NCI-H446 (cell line): Measurements from ENCODE around the gene TIPIN.
"Not testable (repeated sequence)": the region's sequence is repeated elsewhere in the genome, so short reads cannot be mapped to it uniquely, and the experiment has no call there.

Source experiments
- DNase-seq, 2 experiments: peaks; one replicate each; lab custom pipeline; 2025; lab: John Stamatoyannopoulos, UW

The TIPIN gene, protein sequence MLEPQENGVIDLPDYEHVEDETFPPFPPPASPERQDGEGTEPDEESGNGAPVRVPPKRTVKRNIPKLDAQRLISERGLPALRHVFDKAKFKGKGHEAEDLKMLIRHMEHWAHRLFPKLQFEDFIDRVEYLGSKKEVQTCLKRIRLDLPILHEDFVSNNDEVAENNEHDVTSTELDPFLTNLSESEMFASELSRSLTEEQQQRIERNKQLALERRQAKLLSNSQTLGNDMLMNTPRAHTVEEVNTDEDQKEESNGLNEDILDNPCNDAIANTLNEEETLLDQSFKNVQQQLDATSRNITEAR

DNA sequence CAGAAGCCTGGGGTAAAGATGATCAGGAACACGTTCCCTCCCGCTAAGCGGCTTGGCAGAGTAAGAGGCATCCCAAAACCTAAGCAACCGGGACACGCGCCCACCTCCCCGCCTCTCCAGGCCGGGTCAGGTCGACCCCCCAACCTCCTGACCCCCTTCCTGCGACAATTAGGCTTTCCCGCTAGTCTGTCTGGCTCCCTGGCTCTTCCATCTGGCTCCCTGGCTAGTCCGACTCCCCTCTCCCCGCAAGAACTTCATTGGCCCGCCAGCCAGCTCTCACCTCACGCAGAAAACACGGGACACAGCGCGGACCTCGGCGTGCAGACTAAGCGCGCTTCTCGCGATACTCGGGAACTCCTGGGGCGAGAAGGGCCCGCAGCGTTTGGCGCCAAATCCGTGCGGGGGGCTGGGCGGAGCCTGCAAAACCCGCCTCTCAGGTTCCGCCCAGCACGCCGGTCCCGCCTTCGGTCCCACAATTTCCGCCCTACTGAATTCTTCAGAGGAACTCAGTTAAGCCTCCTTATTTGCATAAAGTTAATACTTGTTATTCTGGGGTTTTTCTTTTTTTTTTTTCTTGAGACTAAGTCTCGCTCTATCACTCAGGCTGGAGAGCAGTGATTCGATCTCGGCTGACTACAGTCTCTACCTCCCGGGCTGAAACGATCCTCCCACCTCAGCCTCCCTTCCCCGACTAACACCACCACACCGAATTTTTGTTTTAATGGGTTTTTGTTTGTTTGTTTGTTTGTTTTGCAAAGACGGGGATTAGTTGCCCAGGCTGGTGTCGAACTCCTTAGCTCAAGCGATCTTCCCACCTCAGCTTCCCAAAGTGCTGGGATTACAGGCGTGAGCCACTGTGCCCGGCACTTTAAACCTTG lies at the start of gene TIPIN:
Gene TIPIN, minus strand, starts transcription at position 327 of the 878 bp plus-strand sequence. CDS start 3,738 bp downstream, outside the sequence.
- peak; percentile 89 to 97 for DNase-seq

DNA sequence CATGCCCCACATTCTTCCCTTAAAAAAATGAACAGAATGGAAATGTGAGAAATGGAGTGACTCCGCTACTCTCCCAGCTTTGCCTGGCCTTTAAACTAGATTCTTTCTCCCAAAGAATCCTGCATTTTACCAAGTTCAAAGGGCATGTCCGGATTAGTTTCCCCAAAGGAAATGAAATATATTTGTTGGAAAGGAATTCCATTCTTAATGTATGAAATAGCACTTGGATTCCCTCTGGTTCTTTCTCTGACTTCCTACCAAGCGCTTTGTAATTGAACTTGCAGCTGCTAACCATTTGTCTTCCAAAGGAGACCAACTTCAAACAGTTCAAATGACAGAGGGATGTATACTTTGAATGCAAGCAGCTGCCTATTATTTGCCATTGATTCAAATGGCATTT lies 49.1 kb upstream of the TIPIN start:
- no peak for DNase-seq

DNA sequence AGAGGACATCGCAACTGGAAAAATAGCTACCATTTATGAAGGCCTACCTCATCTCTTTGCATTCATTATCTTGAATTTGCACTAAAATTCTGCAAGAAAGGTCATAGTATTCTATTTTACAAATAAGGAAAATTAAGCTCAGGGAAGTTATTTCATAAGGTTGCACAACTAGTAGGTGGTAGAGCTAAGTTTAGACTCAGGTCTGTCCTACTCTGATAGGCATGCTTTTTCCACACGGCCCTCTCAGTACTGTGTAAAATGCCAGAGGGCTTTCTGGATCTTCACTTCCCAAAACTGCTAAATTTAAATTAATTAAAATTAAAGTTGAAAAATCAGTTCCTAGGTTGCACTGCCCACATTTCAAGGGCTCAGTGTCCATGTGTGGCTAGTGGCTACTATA lies 48.5 kb upstream of the TIPIN start:
- no peak for DNase-seq

DNA sequence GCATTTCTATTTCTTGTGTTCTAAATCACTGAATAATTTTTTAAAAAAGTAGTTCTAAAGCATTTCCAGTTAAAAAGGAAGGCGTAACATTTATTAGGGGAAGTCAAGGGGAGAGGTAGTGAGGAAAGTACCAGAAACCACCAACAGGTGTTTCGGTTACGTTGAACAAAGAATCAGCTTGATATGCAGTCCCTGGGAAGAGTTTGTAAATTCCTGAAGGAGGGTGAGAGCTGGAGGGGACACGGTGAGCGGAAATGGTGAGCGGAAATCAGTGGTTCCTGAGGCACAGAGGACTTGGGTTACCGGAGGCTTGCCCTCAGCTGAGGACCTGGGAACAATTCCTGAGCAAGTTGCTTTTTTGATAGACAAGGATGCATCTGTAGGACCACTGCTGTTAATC lies 48.0 kb upstream of the TIPIN start:
- DNase-seq: no peak

DNA sequence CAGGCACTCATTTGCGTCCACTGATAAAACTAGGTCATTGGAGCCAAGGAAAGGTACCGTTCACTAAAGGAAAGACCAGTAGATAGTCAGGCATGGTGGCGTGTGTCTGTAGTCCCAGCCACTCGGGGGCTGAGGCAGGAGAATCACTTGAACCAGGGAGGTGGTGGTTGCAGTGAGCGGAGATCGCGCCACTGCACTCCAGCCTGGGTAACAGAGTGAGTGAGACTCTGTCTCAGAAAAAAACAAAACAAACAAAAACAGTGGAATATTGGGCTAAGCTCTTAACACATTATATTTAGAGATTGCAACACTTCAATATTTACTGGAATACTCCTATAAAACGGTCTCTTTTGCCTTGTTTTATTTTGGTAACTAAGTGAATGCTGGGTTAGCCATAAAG lies 47.6 kb upstream of the TIPIN start:
- DNase-seq: no peak

DNA sequence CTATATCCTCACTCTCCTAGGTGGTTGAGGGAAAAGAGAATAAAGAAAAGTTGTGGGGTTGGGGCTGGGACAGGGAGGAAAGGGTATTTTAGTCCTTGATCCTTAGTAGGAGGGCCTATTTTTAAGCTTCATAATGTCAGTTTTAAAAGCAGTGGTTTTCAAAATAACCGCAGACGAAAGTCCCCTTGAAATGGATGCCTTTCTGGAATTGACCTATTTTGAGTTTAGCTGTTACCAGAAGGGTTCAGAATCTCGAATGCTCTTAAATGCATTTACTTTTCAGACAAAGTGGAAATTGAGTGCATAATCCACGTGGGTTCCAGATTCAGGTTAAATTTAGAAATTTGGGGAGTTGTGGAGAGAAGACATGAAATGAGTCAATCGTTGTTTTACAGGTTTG lies 46.8 kb upstream of the TIPIN start:
- DNase-seq: no peak

DNA sequence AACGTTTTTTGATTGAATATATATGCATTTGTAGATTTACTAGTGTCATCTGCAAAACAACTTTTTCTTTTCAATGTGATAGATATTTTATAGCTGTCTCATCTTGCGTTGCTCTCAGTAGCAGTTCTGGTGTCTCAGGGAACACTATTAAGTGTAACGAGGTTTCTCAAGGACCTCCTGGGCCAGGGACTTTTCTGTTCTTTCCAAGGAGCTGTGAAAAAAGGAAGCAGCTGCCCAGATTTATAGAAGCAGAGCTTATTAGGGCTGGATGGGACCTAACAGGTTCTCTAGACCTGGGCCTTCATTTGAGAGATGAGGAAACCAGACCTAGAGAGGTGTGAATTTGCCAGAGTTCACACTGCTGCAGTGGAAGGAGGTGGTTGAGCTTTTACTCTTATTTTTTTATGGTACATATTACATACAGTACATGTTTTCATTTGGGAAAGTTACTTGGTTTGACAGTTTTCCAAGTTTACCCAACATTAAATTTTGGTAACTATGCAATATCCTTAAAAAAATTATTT lies 46.3 kb upstream of the TIPIN start:
- no peak for DNase-seq

DNA sequence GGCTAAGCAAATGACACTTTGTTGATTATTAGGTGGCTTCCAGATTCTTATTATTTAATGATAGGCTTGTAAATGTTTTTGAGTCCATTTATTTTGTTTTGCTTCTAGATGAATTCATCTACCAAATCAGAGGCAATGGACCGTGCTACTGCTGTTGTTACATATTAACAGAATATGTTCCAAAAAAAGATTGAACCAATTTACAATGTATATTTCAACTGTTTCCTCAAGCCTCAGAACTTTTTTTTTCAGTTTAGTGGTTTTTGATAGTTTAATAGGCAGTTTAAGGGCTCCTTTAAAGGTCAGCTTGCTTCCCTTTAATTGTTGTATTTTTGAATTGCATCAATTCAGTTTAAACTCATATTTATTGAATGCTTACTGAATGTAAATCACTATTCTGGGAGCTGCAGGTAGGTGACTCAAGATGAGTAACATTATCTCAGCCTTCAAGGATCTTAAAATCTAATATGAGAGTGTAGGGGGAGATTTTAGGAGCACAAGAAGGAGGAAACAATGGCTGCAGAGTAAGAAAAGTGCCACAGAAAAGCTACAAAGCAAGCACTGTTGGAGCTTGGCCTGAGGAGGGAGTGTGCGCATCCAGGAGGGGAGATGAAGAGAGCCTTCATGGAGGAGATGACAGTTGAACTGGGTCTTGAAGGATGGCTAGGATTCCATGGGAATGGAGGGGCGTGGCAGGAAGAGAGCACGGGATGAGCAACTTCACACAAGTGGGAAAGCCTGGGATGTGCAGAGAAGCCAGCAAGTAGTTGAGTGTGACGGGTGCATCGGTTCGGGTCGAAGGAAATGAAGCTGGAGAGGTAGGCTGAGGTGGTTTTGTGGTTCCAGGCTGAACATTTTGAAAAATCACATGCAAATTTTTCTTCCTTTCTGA lies 44.9 kb upstream of the TIPIN start:
- no peak for DNase-seq

DNA sequence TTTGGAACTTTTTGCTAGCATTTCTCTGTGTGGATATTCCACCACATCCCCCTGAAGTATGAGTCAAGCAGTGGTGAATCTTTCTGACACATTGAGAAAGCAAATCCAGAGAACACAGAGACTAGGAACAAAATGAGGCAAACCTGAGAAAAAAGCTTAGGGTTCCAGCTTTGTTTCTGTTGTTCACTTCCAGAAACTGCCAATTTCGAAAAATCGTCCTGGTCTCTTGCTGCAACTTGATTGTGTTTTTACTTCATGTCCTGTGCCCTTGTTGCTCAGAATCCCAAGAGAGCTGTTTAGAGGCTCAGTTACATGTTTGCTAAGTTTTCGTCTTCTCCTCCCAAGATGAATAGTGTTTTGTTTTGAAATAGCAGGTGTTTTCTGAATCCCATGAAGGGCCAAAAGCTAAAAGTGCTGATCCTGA lies 43.9 kb upstream of the TIPIN start:
- no peak for DNase-seq

DNA sequence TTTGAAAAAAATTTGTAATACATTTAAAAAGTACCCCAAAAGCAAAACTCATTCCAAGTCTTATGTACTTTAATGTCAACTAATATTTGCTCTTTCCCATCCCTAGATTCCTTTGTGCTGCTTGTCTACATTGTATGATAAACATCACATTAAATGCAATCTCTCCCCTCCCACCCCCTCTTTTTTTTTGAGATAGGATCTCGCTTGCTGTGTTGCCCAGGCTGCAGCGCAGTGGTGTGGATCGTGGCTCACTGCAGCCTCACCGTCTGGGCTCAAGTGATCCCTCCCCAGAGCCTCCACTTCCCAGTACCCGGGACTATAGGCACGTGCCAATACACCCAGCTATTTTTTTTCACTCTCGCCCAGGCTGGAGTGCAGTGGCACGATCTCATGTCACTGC lies 42.8 kb upstream of the TIPIN start:
- DNase-seq: no peak

DNA sequence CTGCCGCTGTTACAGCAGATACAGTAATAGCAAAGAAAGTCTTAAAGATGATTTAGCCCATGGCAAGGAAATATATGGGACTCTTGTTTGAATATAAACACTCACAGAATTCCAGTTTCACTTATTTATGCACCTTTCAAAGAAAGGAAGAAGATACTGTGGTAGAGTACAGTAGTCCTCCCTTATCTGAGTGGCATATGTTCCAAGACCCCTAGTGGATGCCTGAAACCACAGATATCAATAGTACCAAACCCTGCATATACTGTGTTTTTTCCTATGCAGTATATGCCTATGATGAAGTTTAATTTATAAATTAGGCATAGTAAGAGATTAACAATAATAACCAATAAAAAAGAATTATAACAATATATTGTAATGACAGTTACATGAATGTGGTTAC lies 38.4 kb upstream of the TIPIN start:
- no peak for DNase-seq

DNA sequence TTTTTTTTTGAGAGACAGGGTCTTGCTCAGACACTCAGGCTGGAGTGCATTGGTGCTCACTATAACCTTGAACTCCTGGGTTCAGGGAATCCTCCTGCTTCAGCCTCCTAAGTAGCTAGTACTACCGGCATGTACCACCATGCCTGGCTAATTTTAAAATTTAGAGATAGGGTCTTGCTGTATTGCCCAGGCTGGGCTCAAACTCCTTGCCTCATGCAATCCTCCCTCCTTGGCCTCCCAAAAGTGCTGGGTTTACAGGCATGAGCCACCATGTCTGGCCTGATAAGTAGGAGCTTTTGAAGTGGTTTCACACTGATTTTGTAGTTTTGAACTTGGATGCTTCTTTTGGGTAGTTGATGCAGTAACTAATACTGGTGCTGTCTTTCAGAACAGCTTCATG lies 38.0 kb upstream of the TIPIN start:
- DNase-seq: no peak

DNA sequence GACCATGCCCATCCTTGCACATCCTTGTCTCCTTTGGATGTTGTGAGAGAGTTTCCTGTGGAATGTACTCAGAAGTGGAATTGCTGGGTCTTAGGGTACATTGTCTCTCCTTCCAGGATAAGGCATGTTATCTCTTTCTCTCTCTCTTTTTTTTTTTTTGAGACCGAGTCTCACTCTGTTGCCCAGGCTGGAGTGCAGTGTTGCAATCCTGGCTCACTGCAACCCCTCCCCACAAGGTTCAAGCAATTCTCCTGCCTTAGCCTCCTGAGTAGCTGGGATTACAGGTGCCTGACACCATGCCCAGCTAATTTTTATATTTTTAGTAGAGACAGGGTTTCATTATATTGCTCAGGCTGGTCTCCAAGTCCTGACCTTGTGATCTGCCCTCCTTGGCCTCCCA lies 36.6 kb upstream of the TIPIN start:
- not testable (repeated sequence) for DNase-seq

DNA sequence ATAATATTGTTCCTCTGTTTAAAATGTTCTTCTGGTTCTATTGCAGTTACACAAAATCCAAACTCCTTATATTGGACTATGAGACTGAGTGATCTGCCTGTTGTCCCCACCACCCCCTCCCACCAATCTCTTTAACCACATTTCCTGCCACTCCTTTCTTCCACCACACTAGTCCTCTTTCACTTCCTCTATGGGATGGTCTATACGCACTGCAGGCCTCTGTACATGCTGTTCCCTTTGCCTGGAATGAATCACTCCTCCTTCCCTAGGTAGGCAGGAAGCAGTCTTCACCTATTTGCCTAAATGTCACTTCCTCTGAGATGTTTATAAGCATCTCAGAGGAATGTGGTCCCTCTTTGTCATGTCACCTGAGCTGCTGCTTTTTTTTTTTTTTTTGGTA lies 34.2 kb upstream of the TIPIN start:
- no peak for DNase-seq

DNA sequence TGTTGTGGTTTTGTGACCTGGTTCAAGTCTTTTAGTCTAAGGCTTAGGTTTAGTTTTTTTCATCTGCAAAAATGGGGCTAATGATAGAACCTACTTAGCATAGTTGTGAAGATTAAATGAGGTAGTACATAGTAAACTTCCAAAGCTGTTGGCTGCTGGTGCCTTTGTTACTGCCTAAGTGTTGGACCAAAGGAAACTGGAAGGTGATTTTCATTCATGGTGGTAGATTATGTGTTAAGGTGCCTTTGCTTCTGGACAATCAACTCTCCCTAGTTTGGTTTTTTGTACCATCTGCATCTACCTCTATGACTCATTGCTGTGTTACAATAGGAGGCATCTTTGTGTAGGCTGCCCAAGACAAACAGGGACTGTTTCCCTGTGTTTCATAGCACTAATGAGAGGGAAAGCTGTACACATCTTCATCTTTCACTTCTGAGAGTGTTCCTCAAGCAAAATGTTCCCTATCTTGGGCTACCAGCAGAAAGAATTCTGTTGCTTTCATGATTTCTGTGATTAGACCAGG lies 33.4 kb upstream of the TIPIN start:
- DNase-seq: no peak

DNA sequence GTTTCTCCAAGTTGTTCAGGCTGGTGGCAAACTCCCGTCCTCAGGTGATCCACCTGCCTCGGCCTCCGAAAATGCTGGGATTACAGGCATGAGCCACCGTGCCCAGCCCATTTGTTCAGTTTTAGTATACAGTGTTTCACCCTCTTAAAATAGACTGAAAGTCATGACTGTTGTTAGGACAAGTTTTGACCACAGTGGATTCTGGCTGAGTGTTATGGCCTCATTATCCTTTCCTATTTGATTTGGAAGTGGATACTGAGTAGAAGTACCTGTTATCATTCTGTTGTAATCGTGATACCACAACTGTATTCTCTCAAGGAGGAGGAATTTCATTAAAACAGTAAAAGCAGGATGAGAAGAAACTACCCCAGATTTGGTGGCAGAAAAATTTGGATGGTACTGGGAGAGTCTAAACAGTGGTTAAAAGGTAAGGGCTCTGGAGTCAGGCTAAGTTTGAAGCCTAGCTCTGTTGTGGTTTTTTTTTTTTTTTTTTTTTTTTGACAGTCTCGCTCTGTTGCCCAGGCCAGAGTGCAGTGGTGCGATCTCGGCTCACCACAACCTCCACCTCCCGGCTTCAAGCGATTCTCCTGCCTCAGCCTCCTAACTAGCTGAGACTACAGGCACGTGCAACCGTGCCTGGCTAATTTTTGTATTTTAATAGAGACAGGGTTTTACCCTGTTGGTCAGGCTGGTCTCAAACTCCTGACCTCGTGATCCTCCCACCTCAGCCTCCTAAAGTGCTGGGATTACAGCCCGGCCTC lies 32.8 kb upstream of the TIPIN start:
- DNase-seq: no peak

DNA sequence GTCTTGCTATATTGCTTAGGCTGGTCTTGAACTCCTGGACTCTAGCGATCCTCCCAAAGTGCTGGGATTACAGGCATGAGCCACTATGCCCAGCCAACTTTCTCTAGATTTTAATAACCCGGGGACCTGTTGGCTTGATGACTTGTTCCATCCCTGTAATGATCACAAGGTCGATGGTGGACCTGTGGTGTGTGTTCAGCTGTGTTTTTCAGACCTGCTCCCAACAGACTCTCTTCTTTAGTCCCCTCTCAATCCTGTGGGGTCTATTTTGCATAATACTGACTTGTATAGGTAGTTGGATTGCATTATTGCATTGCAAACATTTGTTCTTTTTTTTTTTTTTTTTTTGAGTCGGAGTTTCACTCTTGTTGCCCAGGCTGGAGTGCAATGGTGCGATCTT lies 32.1 kb upstream of the TIPIN start:
- DNase-seq: no peak

DNA sequence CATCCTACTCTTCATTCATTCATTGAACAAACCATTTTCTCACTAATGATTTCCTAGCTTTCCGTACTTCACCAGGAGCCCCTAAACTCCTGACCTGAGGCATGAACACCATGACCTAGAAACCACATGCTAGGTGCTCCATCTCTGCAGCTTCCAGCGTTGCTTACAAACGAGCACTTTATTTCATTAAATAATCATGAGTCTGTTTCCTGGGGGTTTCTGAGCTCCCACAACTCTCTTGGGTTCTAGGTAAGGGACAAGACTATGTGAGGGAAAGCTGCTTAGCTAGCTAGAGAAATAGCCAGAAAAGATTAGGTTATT lies 31.5 kb upstream of the TIPIN start:
- DNase-seq: no peak

DNA sequence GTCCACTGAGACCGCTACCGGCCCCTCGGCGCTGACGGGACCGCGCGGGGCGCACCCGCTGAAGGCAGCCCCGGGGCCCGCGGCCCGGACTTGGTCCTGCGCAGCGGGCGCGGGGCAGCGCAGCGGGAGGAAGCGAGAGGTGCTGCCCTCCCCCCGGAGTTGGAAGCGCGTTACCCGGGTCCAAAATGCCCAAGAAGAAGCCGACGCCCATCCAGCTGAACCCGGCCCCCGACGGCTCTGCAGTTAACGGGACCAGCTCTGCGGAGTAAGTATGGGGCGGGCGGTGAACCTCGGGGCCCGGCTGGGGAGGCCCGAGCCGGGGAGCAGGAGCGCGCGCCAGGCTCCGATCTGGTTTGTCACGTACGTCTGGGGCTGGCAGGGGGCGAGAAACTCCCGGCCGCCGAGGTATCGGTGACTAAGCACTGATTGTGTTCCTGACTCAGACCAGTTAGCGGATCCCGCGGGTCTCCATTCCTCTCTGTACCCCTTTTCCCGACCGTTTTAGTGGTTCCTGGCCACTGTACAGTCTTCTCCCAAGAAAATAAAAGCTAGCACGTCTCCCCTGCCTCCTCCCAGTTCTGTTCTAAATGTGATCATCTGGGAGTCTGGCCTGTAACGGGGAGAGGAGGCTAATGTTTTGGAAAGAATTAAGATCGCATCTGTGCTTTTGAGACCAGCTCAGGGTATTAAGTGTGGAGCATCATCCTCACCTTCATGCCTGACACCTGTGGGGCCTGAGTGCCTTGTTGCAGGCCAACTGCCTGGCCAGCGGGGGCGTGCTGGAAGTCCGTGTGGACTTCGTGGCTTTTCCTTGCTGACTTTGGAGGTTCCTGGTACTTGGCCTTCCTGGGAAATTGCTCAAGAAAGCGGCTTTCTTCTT lies 30.9 kb upstream of the TIPIN start:
- DNase-seq: peak in 1 of 2 experiments; percentile 20
